NCI-H2227 (cell line): ENCODE results near the gene BANP.
"Not testable (repeated sequence)": the region's sequence is repeated elsewhere in the genome, so short reads cannot be mapped to it uniquely, and the experiment has no call there.

Experiments
- DNase-seq: peaks from one replicate; lab custom pipeline; 2025; ENCODE audit not compliant: unreplicated experiment; lab: John Stamatoyannopoulos, UW

The BANP gene

DNA sequence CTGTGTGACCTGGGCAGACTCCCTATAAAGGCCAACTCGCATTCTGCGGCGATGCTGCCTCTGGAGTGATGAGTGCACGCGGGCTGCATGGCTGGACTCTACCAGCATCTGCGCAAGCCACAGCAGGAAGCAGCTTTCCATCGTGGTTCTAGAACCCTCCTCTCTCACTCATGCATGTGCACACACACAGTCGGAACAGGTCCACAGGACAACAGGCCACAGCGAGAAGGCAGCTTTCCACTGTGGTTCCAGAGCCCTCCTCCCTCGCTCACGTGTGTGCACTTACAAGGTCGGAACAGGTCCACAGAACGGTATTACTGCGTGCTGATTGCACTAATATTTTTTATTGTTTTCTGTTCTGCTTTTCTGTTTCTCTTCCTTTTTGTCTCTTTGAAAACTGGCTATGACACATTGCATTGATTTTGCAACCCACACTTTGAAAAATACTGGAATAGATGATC is 92.9 kb downstream of the BANP start:
- DNase-seq, result not testable (repeated sequence)

DNA sequence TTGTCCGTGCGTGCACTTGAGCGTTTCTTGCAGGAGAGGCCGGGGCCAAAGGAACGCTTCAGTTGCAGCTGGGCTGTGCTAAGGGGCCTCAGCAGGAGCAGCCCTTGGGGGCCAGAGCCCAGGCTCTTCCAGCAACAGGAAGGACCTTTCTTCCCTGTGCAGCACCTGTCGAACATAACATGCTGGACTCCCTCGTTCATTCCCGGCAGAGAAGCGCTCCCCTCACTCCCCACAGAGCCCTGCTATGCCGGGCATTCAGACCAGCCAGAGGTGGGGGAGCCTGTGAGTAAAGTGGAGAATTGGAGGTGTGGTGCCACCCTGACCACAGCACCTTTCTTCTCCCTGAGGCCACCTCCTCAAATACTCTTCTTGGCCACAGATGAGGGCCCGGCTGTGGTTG is 94.1 kb downstream of the BANP start:
- not testable (repeated sequence) for DNase-seq

DNA sequence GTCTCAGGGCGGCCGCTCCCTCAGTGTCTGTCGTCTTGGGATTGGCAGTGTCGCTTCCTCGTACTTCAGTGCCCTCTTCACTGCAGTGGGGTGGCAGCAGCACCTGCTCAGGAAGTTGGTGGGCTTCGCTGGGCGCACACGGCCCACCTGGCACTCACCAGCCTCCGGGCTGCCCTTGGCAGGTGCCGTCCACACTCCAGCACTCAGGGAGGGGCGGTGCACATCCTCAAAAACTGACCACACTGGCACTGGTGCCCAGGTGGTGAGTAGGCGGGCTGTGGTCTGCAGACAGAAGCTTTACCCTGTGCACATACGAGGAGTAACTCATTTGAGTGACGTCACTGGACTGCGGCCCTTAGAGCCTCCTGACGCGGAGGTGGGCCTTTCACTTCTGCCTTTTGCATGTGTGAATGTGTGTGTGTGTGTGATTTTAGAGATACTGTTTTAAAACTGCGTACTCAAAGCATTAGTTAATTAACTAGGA is 94.6 kb downstream of the BANP start:
- no peak for DNase-seq

GRCh38 chr16:88047462-88047861 is 96.2 kb downstream of the BANP start:
- DNase-seq, result no peak

DNA sequence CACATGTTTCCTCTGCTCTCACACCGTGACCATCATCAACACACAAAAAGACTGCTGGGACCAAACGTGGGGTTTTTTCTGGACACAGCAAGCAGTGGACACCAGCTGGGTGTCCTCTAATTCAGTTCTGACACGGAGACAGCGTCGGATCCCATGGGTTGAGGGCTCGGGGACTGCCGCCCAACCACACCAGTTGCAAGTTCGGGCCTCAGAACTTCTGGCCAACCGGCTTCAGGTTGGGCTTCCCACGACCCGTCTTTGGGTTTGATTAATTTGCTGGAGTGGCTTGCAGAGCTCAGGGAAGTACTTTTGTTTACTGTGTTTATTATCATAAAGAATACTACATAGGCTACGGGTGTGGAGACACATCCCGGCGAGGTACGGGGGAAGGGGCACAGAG is 97.8 kb downstream of the BANP start:
- DNase-seq, result no peak

GRCh38 chr16:88049561-88050545 is 98.6 kb downstream of the BANP start:
- DNase-seq, result no peak

DNA sequence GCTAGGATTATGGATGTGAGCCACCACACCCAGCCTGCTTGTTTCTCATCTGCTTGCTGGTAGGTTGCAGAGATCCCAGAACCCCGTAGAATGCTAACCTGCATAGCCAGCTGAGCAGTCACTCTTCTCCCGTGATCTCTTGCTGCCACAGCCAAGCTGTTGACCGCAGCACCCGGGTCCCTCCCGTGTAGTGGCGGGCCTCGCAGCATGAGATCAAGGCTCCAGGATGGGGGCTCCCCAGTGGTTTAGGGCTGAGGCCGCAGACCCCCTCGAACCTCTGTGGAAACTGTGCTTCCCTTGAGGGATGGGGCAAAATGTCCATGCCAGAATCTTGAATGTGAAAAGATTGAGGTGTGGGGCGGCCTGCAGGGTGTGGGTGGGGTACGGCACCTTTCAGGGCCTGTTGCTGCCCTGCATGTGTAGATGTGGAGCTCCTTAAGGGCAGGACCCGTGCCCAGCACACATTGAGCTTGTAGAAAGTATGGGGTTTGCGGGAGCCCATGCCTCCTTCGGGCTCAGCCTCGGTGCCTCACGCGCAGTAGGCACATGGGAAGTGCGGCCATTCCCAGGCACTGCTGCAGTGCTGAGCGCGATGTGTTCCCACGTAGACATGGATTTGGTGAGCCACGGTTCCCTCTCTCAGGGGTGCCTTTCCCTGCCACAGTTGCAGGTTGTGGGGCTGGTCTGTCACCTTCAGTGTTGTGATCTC is 99.9 kb downstream of the BANP start:
- no peak for DNase-seq

GRCh38 chr16:88052661-88053060 is 101.4 kb downstream of the BANP start:
- DNase-seq, result no peak

DNA sequence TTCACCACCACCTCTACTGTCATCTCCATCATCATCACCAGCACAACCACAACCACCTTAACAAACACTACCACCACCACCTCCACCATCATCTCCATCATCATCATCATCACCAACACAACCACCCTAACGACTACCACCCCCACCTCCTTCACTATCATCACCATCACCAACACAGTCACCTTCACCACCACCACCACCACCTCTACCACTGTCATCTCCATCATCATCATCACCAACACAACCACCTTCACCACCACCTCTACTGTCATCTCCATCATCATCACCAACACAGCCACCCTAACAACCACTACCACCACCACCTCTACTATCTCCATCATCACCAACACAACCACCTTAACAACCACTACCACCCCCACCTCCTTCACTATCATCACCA is 102.2 kb downstream of the BANP start:
- DNase-seq, result not testable (repeated sequence)

DNA sequence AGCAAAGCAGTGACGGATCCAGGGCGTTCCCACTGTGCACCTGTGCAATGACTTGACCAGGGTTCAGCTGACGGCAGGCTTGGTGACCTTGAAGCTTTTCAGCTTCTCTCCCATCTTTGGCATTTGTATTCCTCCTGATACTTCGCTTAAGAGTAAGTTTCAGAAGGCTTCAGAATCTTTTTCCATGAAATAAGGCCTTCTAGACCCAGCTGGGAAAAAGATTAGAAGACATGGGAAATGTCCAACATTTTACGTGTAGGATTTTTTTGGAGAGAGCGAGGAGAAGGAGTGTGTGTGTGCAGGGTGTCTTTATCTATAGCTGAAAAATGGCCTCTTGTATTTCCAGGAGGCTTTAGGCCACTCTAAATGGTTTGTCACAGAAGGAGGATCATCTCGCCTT is 104.1 kb downstream of the BANP start:
- no peak for DNase-seq

- DNase-seq, result no peak
These were observed 105.0 kb downstream of the BANP start for GRCh38 chr16:88056212-88056611.

DNA sequence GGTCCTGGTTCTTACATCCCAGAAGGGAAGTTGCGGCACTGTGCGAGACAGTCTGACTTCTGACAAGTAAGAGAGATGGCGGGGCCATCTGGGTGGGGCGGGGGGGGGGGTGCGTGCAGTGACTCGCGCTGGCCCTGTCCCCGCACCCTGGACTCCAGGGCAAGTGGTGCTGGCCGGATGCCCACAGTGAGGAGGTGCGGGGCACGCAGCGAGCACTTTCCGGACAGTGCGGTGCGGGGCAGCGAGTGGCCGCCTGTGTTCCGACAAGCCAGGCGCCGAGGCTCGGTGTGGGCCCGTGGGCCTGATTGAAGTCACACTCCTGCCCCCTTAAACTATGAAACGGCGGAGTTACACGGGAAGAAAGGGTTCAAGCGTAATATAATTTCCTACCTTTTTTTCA is 106.4 kb downstream of the BANP start:
- DNase-seq, result no peak

DNA sequence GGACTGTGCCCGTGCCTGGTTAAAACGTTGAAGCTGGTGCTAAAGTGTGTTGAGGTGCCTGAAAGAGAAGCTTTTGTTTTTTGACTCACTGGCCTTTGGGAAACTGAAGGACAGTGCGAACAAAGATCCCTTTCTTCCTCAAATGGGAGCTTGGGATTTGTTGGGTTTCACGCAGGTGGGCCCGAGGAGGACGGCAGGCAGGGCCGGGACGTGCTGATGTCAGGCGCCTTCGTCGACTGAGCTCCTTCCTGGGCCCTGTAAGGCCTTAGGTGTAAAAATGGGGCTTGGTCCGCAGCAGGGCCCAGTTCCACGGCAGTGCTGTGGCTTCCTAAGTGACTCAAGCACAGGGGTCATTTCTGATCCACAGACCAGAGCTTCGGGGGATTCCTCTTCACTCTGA is 106.9 kb downstream of the BANP start:
- no peak for DNase-seq

- no peak for DNase-seq
These were observed 107.6 kb downstream of the BANP start for GRCh38 chr16:88058817-88059216.

- no peak for DNase-seq
These were observed 108.6 kb downstream of the BANP start for GRCh38 chr16:88059701-88060386.

GRCh38 chr16:88060524-88061219 is 109.4 kb downstream of the BANP start:
- no peak for DNase-seq

DNA sequence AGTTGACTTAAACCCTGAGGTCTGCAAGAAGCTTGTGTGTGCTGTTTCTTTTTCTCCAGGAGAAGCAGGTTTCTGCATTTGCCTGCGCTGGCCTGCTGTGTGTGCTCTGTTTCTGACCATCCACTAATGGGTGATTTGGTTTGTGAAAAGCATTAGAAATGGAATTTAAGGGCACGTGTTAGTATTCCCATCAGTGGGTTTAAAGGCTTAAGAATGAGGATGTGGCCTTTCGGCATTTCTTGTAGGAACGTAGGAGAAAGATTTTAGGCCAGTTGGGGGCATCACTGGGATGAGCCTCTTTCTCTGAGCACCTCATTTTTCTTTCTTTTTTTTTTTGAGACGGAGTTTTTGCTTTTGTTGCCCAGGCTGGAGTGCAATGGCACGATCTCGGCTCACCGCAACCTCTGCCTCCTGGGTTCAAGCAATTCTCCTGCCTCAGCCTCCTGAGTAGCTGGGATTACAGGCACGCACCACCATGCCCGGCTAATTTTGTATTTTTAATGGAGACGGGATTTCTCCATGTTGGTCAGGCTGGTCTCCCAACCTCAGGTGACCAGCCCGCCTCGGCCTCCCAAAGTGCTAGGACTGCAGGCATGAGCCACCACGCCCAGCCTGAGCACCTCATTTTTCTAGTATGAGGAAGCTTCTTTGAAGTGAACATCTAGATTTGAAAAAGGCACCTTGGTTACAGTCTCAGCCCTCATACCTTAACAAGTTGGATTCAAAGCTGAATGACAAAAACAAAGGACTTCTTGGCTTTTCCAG is 110.3 kb downstream of the BANP start:
- DNase-seq, result no peak

- DNase-seq, result no peak
These were observed 111.3 kb downstream of the BANP start for GRCh38 chr16:88062341-88063210.

GRCh38 chr16:88063211-88063773 is 112.1 kb downstream of the BANP start:
- no peak for DNase-seq
